ENCODE measurements around the gene C1orf141.

DNA sequence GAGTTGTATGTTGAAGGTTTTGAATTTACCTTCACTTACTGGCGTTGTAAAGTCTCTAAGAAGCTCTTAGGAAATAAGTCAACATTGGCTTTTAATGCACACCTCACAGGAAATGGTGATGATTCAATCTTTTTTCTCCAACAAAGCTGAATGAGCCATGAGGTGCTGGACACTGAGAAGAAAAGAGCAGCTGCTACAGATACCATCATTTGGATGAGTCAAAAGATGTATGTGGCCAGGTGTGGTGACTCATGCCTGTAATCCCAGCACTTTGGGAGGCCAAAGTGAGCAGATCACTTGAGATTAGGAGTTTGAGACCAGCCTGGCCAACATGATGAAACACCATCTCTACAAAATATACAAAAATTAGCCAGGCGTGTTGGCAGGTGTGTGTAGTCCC is 28.2 kb upstream of the C1orf141 start:
- no peak for TF ChIP-seq CTCF (IDR thresholded peaks at IDR 0.05)
- TF ChIP-seq POLR2A (IDR thresholded peaks at IDR 0.05) = no peak
